ENCODE results near the gene TUBA3C.
"Not testable (repeated sequence)": the region's sequence is repeated elsewhere in the genome, so short reads cannot be mapped to it uniquely, and the experiment has no call there.

TUBA3C gene

GRCh38 chr13:19181621-19182485 is at the start of gene TUBA3C:
TUBA3C (minus strand) TSS chr13:19181824; CDS start chr13:19181747, 77 bp downstream.
- DNase-seq = no peak

- not testable (repeated sequence) for DNase-seq
Observed at GRCh38 chr13:19207413-19207812, 25.8 kb upstream of the TUBA3C start.

- DNase-seq = not testable (repeated sequence)
Observed at GRCh38 chr13:19192622-19193021, 11.0 kb upstream of the TUBA3C start.

GRCh38 chr13:19189911-19190310 is 8.3 kb upstream of the TUBA3C start:
- DNase-seq = not testable (repeated sequence)

GRCh38 chr13:19189368-19189767 is 7.7 kb upstream of the TUBA3C start:
- DNase-seq = not testable (repeated sequence)

GRCh38 chr13:19185865-19186645 is 4.4 kb upstream of the TUBA3C start:
- DNase-seq = no peak

- no peak for DNase-seq
Observed at GRCh38 chr13:19185086-19185864, 3.7 kb upstream of the TUBA3C start.

- DNase-seq = no peak
Observed at GRCh38 chr13:19184176-19184575, 2.6 kb upstream of the TUBA3C start.

- DNase-seq = no peak
Observed at GRCh38 chr13:19183676-19184075, 2.1 kb upstream of the TUBA3C start.

GRCh38 chr13:19182536-19182935 is 912 bp upstream of the TUBA3C start:
- no peak for DNase-seq

- no peak for DNase-seq
Observed at GRCh38 chr13:19181021-19181620, 503 bp downstream of the TUBA3C start.

- DNase-seq = no peak
Observed at GRCh38 chr13:19179916-19180315, 1.7 kb downstream of the TUBA3C start.

- DNase-seq = no peak
Observed at GRCh38 chr13:19178901-19179593, 2.6 kb downstream of the TUBA3C start.

- not testable (repeated sequence) for DNase-seq
Observed at GRCh38 chr13:19176981-19177776, 4.4 kb downstream of the TUBA3C start.

GRCh38 chr13:19173752-19174151 is 7.9 kb downstream of the TUBA3C start:
- no peak for DNase-seq

- no peak for DNase-seq
Observed at GRCh38 chr13:19172647-19173030, 9.0 kb downstream of the TUBA3C start.

GRCh38 chr13:19172007-19172646 is 9.5 kb downstream of the TUBA3C start:
- DNase-seq = no peak

GRCh38 chr13:19171563-19171962 is 10.1 kb downstream of the TUBA3C start:
- no peak for DNase-seq

- DNase-seq = no peak
Observed at GRCh38 chr13:19169991-19170390, 11.6 kb downstream of the TUBA3C start.

- DNase-seq = no peak
Observed at GRCh38 chr13:19169496-19169895, 12.1 kb downstream of the TUBA3C start.

GRCh38 chr13:19161308-19161707 is 20.3 kb downstream of the TUBA3C start:
- DNase-seq = no peak
